Uterus (tissue), 2 donors: ENCODE data around the gene NIPAL1.

Experiments
- POLR2A ChIP-seq, 2 donors: fragments of 450-650 bp; IDR thresholded peaks; one replicate each; pipeline ENCODE4 v1.6.1; 2016; ENCODE audit warnings: antibody characterized with exemption in 2 of 2, mild to moderate bottlenecking in 1 of 2, moderate library complexity in 1 of 2
- TF ChIP-seq, protein P1 (sequence below), 4 experiments: fragments of 200-600 bp in 2 of 4; fragments of 450-650 bp in 2 of 4; sonication (generic) in 2 of 4; IDR thresholded peaks; one replicate each; pipeline ENCODE4 v1.5.1; 2016 to 2019; ENCODE audit warnings: antibody characterized with exemption in 4 of 4, mild to moderate bottlenecking in 2 of 4, moderate library complexity in 1 of 4

GRCh38 chr4:48078862-48079655 lies 62.5 kb downstream of the NIPAL1 start:
- TF ChIP-seq POLR2A (IDR thresholded peaks at IDR 0.05) = no peak
- TF ChIP-seq, protein P1, sequence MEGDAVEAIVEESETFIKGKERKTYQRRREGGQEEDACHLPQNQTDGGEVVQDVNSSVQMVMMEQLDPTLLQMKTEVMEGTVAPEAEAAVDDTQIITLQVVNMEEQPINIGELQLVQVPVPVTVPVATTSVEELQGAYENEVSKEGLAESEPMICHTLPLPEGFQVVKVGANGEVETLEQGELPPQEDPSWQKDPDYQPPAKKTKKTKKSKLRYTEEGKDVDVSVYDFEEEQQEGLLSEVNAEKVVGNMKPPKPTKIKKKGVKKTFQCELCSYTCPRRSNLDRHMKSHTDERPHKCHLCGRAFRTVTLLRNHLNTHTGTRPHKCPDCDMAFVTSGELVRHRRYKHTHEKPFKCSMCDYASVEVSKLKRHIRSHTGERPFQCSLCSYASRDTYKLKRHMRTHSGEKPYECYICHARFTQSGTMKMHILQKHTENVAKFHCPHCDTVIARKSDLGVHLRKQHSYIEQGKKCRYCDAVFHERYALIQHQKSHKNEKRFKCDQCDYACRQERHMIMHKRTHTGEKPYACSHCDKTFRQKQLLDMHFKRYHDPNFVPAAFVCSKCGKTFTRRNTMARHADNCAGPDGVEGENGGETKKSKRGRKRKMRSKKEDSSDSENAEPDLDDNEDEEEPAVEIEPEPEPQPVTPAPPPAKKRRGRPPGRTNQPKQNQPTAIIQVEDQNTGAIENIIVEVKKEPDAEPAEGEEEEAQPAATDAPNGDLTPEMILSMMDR (IDR thresholded peaks at IDR 0.05) = no peak
